Tongue (tissue), 2 donors: ENCODE measurements around the gene NEUROG1. TPM values are rescaled to one million over a fixed set of nuclear protein-coding genes. Genes with fewer than 3 reads are reported as not detected.
"Not testable (repeated sequence)": the region's sequence is repeated elsewhere in the genome, so short reads cannot be mapped to it uniquely, and the experiment has no call there.

Experiments used
- DNase-seq: peaks from one replicate; pipeline ENCODE4 v3.0.0-alpha.2; 2015
- total RNA-seq: library from RNA; depleted of rRNA; stranded (reverse); fragments of >200 nt; gene quantifications from one replicate; pipeline ENCODE4 v1.2.3, GENCODE V29; 2014

The NEUROG1 gene
- total RNA-seq, 1 donor from 2014 or later, result not detected

DNA sequence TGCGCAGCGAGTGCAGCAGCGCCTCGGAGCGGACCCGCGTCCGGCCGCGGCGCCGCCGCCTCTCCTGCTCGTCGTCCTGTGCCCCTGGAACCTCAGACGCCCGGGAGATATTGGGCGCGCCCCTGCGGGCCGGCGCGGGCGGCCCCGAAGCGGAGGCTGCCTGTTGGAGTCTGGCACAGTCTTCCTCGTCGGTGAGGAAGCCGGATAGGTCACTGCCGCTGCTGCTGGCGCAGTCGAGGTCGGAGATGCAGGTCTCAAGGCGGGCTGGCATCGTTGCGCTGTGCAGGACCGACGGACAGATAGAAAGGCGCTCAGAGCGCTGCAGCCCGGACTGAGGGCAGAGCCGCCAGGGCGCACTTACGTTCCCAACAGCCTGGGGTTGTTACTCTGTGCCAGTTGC is 344 bp downstream of the NEUROG1 start:
- no peak for DNase-seq

DNA sequence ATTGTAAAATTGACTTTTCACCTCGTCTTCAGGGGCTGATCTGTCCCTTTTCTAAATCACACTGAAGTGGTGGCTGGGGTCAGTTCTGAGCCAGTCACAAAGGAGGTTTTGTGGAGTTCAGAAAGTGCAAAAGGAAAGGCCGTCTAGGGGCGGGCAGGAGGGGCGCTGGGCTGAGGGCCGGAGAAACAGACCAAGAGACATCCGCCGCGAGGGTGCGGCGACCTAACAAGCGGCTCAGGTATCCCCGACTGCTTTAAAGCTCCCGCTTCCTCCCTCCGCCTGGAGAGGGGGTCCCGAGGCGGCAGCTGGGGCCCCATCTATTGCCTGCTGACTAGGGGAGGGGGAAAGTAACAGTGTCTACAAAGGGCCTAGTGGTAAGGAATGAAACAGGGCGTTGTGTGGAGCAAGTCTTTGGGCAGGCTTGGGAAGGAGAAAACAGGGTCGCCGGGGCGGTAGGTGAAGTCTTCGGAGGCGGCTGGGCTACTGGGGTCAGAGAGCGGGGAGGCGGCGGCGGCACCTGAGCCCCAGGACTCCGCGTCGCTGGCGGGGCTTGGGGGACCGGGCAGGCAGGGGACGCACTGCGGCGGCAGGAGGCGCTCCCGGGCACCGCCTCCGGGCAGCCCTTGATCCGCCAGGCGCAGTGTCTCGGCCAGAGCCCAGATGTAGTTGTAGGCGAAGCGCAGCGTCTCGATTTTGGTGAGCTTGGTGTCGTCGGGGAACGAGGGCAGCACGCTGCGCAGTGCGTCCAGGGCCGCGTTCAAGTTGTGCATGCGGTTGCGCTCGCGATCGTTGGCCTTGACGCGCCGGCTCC is 950 bp downstream of the NEUROG1 start:
- no peak for DNase-seq

DNA sequence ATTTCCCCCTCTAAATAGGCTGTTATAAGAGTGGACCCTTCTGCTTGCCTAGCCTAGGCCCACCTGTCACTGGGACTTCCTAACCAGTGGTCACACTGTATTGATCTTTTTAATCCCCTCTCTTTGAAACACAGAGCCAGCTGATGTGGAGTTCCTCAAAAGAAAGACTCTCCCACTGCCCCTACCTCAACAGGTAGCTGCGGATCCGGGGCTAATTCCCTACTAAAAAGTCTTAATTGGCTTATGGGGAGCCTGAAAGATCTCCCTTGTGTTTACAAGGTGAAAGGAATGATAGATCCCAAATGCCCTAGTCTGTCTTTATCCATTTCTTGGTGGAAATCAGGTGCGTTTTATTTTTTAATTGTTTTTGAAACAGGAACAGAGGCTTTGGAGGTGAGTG is 2.0 kb downstream of the NEUROG1 start:
- no peak for DNase-seq

DNA sequence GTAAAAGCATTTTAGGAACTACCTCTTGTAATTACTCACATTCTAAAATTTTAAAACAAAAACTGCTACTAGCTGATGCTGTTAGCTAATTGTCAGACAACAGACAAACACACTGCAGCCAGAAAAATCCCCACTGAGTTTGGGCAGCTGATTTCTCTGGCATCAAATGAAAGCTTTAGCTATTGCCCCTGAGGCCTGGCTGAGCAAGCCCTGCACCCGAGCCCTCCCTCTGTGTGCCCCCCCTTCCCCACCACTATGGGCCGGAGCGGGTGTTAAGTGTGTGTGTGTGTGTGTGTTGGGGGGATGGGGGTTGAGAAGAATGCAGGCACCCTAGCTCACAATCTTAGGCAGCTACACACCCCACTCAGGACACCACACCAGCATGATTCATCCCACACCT is 2.4 kb downstream of the NEUROG1 start:
- DNase-seq, result no peak

GRCh38 chr5:135529576-135529975 is 6.2 kb downstream of the NEUROG1 start:
- DNase-seq, result not testable (repeated sequence)

DNA sequence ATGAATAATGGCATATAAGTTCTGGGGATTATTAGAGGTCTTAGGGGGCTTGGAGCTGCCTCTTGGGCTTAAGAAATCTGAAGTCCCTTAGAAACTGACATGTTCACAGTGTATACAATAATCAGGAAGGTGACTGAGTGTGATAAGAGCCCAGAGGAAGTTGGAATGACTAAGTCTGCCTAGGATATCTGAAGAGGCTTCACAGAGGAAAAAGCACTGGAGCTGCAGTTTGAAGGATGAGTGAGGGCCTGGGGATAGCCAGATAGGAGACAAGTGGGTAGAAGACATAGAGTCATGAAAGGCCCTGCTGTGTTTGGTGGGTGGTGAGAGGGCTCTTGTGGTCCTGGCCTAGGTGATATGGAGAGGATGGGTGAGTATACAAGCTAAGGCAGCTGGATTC is 8.8 kb downstream of the NEUROG1 start:
- no peak for DNase-seq

DNA sequence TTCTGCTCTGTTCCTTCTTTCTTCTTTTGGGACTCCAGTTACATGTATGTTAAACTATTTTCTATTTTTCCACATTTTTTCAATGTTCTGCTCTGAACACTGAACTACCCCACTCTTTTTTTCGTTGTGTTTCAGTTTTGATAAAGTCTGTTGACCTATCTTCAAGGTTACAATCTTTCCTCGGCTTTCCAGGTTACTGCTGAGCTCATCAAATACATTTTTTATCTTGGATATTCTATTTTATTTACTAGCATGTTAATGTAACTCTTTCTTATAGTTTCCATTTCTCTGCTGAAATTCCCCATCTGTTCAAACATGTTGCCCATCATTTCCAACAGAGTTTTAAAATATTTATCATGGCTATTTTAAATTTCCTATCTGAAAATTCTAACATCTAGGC is 13.8 kb downstream of the NEUROG1 start:
- DNase-seq, result no peak

- no peak for DNase-seq
These were observed 18.1 kb downstream of the NEUROG1 start for GRCh38 chr5:135517631-135518030.

DNA sequence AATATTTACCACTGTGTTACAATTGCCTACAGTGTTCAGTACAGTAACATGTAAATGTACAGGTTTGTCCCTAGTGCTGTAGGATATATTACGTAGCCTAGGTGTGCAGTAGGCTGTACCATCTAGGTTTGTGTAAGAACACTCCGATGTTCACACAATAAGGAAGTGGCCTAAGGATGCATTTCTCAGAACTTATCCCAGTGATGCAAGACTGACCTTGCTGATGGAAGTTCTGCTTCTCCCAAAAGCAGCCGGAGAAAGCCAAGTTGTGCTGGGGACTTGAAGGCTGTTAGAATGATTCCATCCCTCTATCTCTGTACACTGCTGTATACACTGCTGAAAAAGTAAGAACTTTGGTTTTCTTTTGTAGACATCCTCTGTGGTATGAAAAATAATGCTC is 21.6 kb downstream of the NEUROG1 start:
- no peak for DNase-seq

GRCh38 chr5:135511761-135512575 is 23.8 kb downstream of the NEUROG1 start:
- no peak for DNase-seq

DNA sequence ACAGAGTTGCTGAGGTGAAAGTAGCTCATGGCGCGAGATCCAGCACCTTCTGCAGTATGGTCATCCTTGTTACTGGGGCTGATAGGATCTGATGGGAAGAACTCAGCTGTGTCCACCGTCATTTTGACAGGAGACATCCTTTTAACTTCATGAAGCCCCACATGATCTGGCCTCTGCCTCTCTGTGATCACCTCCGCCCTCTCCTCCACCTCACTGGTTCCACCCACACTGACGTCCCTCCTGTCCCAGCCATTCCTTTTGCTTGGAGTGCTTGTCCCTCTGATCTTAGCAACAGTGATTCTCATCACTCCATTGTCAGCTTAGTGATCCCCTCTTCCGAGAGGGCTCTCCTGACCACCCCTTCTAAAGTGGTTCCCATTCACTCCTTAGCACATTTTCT is 25.8 kb downstream of the NEUROG1 start:
- no peak for DNase-seq

DNA sequence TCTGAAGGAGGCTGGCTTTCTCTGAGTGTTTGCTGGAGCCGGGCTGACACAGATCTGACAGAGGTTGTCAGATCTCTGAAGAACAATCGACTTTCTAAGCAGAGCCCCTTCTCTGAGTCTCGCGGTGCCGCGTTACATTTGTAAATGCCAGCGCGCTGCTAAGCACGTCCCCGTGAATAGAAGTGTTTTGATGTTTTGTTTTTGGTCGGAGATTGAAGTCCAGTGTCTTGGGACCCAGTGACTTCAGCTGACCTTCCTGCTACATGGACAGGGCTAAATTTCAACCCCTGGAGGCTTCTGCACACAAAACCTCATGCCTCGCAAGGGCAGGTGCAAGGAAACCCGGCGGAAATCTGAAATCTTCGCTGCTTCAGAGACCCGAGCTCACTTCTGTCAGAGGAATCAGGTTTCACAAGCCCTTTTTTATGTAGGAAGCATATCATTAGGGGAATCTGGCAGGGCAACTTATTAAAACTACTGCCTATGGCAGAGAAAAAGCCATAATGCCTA is 27.2 kb downstream of the NEUROG1 start:
- no peak for DNase-seq

DNA sequence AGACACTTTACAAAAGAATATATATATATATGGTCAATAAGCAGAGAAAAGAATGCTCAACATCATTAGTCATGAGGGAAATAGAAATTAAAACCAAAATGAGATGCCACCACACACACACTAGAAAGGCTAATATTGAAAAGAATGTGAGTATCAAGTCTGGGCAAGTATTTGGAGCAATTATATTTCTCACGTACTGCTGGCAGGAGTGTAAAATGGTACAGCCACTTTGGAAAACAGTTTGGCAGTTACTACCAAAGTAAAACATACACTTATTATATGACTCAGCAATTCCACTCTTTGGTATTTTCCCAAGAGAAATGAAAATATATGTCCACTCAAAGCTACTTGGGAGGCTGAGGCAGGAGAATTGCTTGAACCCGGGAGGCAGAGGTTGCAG is 29.8 kb downstream of the NEUROG1 start:
- DNase-seq, result no peak

- DNase-seq, result no peak
These were observed 31.4 kb downstream of the NEUROG1 start for GRCh38 chr5:135504376-135504775.

GRCh38 chr5:135503871-135504270 is 31.9 kb downstream of the NEUROG1 start:
- no peak for DNase-seq

GRCh38 chr5:135502836-135503520 is 32.8 kb downstream of the NEUROG1 start:
- DNase-seq, result no peak

DNA sequence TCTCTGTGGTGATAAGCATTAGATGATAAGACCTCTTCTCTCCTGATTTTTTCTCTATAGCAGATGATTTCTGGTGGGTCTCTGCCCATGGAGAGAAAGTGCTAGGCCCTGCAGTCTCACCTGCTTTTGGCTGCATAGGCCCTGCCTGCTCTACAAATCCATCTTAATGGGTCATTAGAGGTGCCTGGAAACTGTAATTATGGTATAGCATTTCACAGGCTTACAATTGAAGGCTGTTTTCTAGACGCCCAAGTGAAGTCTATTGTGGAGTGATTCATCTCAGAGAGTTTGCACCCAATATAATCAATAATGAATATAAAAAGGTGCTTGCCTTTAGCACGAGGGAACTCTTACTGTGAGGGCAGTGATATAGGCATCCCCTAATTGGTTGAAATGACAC is 33.8 kb downstream of the NEUROG1 start:
- DNase-seq, result no peak

- no peak for DNase-seq
These were observed 37.1 kb downstream of the NEUROG1 start for GRCh38 chr5:135498637-135498995.

- DNase-seq, result peak; percentile 41
These were observed 37.7 kb downstream of the NEUROG1 start for GRCh38 chr5:135497971-135498636.

GRCh38 chr5:135495531-135495930 is 40.2 kb downstream of the NEUROG1 start:
- DNase-seq, result not testable (repeated sequence)

GRCh38 chr5:135494196-135494595 is 41.6 kb downstream of the NEUROG1 start:
- no peak for DNase-seq
